GM21723 (cell line): ENCODE measurements around the gene LRCOL1.

Experiments
- ATAC-seq: cut with Tn5 transposase; IDR thresholded peaks from one replicate; pipeline ENCODE4 v1.9.1; 2021; ENCODE audit warnings: mild to moderate bottlenecking, moderate library complexity; ENCODE audit not compliant: unreplicated experiment

Gene LRCOL1

DNA sequence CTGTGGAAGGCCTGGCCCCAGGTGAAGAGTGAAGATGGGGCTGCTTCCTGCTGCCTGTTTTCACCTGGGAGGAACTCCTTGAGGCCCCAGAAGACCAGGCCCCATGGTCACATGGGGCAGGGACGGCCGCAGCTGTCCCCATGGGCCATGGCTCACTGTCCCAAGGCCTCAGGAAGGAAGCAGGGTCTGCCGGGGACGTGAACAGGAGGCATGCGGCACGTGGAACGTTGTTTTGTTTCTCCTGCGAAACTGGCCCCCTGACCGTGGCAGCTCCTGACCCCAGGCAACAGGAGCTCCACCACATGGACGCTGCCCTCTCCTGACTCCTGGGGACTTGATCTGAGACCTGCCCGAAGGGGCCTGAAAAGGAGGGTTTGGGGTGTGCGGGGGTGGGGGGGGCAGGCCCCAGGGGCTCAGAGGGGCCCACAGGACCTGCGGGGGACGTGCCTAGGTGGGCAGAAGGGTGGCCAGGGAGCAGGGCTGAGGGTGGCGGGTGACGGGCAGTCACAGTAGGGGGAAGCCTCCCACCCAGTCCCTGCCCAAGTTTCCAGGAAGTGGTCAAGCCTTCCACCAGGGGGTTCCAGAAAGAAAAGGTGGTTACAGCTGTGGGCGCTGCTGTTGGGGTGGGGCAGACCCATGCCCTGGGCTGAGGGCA is 41.4 kb downstream of the LRCOL1 start:
- no peak for ATAC-seq

GRCh38 chr12:132568301-132568700 is 42.1 kb downstream of the LRCOL1 start:
- ATAC-seq: no peak

GRCh38 chr12:132566516-132567131 is 43.8 kb downstream of the LRCOL1 start:
- ATAC-seq: no peak

GRCh38 chr12:132565365-132565764 is 45.0 kb downstream of the LRCOL1 start:
- ATAC-seq: no peak

- no peak for ATAC-seq
Observed at GRCh38 chr12:132563911-132564310, 46.5 kb downstream of the LRCOL1 start.

DNA sequence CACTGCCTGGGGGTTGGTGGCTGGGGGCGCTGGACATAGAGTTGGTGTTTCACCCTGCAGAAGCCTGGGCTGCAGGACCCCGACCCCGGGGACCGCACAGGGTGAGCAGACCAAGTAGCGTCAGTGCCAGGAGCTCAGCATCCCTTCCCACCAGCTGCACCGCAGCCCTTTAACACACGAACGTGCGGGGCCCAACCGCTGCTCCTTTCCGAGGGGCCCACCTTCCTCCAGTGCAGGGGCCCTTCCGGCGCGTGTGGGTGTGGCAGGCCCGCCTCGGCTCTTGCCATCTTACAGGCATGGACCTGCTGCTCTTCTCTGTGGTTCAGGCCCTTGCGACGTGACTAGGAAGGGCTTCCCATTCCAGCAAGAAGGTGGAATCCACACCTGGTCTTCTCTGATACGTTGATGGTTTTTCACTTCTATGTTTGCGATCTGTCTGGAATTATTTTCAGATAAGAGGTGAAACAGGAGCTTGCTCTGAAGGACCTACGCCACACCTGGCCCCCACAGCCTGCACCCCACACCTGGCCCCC is 47.8 kb downstream of the LRCOL1 start:
- ATAC-seq: no peak

GRCh38 chr12:132561427-132562156 is 48.8 kb downstream of the LRCOL1 start:
- ATAC-seq: no peak

DNA sequence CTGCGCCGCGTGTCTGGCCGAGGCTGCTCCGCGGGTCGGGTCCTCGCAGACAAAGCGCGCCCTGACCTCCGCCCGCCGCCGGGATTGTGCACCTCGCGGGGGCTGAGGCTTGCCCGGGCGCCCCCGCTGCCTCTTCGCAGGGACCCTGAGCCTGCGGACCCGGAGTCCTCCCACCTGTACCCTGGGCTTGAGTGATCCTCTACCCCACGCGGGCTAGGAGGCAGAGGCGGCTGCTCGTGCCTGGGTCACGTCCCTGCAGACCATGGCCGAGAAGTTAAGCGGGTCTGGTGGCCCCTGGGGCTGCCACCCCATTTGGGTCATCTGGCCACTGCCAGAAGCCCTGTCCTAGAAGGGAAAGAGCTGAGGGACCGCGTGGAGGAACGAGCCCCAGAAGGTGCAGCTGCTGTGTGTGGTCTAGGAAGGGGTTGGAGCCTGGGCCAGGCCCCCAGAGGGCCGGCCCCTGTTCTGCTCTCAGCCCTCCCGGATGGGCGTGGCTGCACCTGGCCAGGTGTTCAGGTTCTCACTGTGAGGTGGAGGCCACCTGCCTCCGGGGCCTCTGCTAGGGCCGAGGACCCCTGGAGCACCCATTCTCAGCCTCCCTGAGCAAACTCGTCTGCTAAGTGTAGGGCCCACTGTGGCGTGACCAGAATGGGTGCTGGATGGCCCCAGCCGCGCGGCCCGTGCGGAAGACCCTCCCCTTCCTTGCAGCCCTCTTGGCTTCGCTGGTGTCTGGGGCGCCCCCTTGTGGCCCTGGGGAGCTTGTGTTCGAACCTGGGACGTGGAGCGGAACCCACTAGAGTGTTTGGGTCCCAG is 49.6 kb downstream of the LRCOL1 start:
- no peak for ATAC-seq

DNA sequence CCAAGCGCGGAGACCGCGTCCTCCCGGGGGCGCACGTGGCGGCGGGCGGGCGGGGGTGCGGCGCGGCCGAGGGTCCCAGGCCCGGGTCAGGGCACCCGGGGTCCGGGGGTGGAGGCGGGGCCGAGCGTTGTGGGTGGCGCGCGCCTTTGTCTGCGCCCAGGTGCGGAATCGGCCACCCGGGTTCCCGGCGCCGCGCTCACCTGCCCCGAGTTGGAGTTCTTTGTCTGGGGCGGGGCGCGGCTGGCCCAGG is 50.1 kb downstream of the LRCOL1 start:
- ATAC-seq: no peak

DNA sequence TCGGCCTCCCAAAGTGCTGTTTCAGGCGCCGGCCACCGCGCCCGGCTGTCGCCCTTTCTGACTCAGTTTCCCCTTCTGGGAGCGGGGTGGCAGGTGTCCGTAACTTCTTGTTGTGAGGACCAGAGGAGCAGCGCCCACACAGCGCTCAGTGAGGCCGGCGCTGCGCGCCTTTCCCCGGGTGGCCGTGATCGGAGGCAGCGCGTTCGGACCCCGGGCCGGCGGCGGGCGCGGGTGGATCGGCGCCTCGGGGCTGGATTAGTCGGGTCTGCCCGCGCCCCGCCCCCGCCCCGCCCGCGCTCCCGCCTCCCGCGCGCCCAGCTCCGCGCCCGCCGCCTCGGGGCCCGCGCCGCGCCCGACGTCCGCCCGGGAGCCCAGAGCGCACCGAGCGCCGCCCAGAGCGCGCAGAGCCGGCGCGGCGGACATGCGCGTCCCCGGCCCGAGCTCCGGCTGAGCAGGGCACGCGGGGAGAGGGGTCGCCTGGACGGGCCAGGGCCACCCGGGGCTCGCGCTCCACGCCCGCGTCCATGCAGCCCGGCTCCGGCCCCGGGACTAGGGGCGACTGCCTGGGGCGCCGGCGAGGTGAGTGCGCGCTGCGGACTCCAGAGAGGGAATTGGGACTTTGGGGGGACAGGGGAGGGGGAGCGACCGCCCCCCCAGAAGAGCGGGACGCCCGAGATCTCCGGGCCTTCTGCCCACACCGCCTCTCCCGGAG is 50.6 kb downstream of the LRCOL1 start:
- no peak for ATAC-seq

DNA sequence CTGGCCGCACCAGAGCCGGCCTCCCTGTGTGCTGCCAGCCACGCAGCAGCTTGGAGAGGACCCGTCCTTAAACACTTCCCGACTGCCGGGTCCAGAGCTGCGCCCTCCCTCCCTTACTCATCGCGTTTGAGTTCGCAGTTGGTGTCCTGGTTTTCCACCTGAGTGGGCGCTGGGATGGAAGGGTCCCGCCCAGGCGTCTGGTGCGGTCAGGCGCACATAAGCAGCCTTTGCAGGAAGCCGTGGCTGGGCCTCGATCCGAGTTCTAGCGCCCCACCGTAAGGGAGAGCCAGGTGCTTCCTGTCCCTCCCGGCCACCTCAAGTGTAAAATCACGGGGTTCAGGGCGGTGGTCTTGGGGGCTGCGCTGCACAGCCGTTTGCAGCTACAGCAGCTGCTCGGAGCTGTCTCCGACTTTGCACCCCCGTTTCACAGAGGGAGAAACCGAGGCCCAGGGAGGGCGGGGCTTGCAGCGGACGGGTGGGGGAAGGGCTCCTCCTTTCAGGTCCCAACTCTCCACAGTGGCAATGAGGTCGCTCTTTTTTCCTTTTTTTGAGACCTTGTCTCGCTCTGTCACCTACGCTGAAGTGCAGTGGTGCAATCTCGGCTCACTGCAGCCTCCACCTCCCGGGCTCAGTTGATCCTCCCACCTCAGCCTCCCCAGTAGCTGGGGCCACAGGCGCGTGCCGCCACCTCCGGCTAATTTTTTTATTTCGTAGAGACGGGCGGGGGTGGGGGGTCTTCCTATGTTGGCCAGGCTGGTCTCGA is 51.3 kb downstream of the LRCOL1 start:
- no peak for ATAC-seq

- ATAC-seq: no peak
Observed at GRCh38 chr12:132558042-132558856, 52.1 kb downstream of the LRCOL1 start.

DNA sequence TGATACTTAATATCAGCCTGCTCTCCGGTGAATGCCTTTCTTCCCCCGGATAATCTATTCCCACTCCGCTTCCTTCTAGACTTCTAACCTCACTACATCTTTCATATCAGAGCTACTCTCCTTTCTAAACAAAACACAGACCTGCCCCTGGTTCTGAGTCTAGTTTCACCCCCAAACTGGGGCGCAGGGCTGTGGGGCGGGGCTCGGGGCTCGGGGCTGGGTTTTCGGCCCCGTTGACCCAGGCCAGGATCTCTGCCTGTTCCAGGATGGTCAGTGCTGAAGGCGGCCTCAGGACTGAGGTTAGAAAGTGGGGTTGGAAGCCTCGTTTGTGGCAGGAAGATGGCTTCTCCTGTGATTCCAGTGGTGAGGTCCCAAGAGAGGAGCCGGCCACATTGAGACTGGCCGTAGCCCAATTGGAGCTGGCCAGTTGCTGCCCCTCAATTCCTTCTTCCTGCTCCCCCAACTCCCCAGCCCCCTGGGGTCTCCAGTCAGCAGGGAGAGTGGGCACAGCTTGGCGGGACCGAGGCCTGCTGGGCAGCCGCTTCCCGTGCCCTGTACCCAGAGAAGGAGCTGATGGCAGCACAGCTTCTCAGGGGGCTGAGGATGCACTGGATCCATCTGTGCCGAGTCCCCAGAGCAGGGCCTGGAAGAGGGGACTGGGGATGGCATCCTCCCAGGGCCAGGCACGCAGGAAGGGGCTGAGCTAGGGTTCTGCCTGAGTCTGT is 52.9 kb downstream of the LRCOL1 start:
- no peak for ATAC-seq

GRCh38 chr12:132556801-132557200 is 53.6 kb downstream of the LRCOL1 start:
- no peak for ATAC-seq

- ATAC-seq: no peak
Observed at GRCh38 chr12:132556216-132556615, 54.2 kb downstream of the LRCOL1 start.

DNA sequence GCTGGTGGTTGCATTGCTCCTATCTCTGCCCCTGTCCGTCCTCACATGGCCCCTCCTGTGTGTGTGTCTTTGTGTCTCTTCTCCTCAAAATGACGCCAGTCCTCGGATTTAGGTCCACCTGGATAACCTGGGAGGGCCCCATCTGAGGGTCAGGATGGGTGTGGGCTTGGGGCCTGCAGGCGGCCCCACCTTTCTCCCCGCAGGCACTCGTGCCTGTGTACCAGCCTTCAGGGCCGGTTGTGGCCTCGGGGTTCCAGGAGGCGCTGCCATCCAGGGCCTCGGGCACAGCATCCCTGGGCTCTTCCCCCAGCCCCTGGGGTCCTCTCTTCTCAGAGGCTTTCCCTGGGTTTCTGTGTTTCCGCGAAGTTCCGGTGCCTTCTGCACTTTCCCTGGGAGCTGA is 54.7 kb downstream of the LRCOL1 start:
- ATAC-seq: no peak

DNA sequence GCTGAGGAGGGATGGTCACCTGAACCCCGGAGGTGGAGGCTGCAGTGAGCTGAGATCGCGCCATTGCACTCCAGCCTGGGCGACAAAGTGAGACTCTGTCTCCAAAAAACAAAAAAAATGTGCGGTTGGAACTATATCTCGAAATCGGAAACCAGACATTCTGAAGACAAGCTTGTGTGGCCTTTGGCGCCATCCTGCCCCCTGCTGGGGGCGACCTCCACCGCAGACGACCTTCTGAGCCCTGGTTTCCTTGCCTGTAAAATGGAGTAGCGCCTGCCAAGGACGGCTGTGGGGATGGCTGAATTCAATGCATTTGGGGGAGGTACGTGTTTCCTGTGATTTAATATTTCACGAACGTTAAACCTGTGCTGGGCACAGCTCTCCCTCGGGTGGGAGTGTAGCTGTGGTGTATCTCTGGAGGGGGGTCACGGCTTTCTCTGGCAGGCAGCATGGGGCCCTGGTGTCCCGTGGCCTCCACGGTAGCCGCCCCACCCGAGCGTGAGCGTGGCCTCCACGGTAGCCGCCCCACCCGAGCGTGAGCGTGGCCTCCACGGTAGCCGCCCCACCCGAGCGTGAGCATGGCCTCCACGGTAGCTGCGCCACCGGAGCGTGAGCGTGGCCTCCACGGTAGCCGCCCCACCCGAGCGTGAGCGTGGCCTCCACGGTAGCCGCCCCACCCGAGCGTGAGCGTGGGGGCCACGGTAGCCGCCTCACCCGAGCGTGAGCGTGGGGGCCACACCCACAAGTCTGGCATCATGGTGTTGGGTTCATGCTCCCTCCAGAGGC is 55.3 kb downstream of the LRCOL1 start:
- no peak for ATAC-seq
